Measurements from ENCODE around the gene ZMIZ1. TPM values are rescaled to one million over a fixed set of nuclear protein-coding genes. Genes with fewer than 3 reads are reported as not detected.

The ZMIZ1 gene
- polyA plus RNA-seq, 1 donor from 2014 or later = 26.8 TPM

DNA sequence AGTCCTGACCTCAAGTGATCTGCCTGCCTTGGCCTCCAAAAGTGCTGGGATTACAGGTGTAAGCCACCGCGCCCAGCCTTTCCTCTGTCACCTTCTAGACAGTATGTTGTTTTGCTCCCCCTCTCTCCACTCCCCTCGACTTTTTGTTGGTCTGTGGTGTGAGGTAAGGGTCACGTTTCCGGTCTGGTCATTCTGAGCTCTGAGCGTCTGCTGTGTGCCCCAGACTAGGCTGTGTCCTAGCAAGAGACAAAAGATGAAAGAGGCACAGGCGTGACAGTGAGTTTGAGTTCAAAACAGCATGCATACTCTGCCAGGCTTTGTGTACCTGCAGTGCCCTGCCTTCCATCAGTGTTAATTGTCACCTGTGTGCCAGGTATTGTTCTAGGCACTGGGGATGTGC lies 191.1 kb downstream of the ZMIZ1 start:
- H3K27ac ChIP-seq (ENCODE audit: low read length) = no peak overlapping the region
- TF ChIP-seq EZH2 (IDR thresholded peaks at IDR 0.05; ENCODE audit: borderline replicate concordance, insufficient read depth, low read length, poor library complexity, severe bottlenecking) = no peak
- TF ChIP-seq TAF1 (IDR thresholded peaks at IDR 0.05; ENCODE audit: low read depth) = no peak
- TF ChIP-seq, protein P1, sequence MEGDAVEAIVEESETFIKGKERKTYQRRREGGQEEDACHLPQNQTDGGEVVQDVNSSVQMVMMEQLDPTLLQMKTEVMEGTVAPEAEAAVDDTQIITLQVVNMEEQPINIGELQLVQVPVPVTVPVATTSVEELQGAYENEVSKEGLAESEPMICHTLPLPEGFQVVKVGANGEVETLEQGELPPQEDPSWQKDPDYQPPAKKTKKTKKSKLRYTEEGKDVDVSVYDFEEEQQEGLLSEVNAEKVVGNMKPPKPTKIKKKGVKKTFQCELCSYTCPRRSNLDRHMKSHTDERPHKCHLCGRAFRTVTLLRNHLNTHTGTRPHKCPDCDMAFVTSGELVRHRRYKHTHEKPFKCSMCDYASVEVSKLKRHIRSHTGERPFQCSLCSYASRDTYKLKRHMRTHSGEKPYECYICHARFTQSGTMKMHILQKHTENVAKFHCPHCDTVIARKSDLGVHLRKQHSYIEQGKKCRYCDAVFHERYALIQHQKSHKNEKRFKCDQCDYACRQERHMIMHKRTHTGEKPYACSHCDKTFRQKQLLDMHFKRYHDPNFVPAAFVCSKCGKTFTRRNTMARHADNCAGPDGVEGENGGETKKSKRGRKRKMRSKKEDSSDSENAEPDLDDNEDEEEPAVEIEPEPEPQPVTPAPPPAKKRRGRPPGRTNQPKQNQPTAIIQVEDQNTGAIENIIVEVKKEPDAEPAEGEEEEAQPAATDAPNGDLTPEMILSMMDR (IDR thresholded peaks at IDR 0.05; ENCODE audit: poor library complexity, severe bottlenecking) = no peak
- TF ChIP-seq EP300 (conservative IDR thresholded peaks at IDR 0.05; ENCODE audit: poor library complexity, severe bottlenecking) = no peak
- no peak for TF ChIP-seq RAD21 (conservative IDR thresholded peaks at IDR 0.05)
- TF ChIP-seq, protein P2, sequence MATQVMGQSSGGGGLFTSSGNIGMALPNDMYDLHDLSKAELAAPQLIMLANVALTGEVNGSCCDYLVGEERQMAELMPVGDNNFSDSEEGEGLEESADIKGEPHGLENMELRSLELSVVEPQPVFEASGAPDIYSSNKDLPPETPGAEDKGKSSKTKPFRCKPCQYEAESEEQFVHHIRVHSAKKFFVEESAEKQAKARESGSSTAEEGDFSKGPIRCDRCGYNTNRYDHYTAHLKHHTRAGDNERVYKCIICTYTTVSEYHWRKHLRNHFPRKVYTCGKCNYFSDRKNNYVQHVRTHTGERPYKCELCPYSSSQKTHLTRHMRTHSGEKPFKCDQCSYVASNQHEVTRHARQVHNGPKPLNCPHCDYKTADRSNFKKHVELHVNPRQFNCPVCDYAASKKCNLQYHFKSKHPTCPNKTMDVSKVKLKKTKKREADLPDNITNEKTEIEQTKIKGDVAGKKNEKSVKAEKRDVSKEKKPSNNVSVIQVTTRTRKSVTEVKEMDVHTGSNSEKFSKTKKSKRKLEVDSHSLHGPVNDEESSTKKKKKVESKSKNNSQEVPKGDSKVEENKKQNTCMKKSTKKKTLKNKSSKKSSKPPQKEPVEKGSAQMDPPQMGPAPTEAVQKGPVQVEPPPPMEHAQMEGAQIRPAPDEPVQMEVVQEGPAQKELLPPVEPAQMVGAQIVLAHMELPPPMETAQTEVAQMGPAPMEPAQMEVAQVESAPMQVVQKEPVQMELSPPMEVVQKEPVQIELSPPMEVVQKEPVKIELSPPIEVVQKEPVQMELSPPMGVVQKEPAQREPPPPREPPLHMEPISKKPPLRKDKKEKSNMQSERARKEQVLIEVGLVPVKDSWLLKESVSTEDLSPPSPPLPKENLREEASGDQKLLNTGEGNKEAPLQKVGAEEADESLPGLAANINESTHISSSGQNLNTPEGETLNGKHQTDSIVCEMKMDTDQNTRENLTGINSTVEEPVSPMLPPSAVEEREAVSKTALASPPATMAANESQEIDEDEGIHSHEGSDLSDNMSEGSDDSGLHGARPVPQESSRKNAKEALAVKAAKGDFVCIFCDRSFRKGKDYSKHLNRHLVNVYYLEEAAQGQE (IDR thresholded peaks at IDR 0.05; ENCODE audit: borderline replicate concordance) = no peak
- no peak for TF ChIP-seq SMC3 (conservative IDR thresholded peaks at IDR 0.05; ENCODE audit: poor library complexity)
- no peak for TF ChIP-seq MXI1 (conservative IDR thresholded peaks at IDR 0.05; ENCODE audit: poor library complexity, severe bottlenecking)
- TF ChIP-seq POLR2AphosphoS5 (IDR thresholded peaks at IDR 0.05) = no peak
- H3K9me3 ChIP-seq (ENCODE audit: low read length) = no peaks in the 10 kb centered on the region
- no peak overlapping the region for H3K4me3 ChIP-seq (ENCODE audit: low read length)
- no peaks in the 10 kb centered on the region for H3F3A ChIP-seq (ENCODE audit: insufficient read depth, low read length, poor library complexity, severe bottlenecking)
- H3K4me2 ChIP-seq (ENCODE audit: low read length) = no peak overlapping the region
- no peaks in the 10 kb centered on the region for H3K36me3 ChIP-seq (ENCODE audit: insufficient read depth, low read length)
- peaks cover 47% of the 10 kb centered on the region for H4K20me1 ChIP-seq (ENCODE audit: insufficient read depth)
- H3K9me2 ChIP-seq (ENCODE audit: insufficient read depth, low read length) = no peaks in the 10 kb centered on the region
- no peaks in the 10 kb centered on the region for H3K27me3 ChIP-seq (ENCODE audit: insufficient read depth, low read depth, low read length)
- peaks cover 72% of the 10 kb centered on the region for H3K79me2 ChIP-seq (replicated peaks; ENCODE audit: insufficient read depth, low read length)
- no peak overlapping the region for H2AFZ ChIP-seq (ENCODE audit: low read depth, low read length)
- H3K9ac ChIP-seq (ENCODE audit: low read length) = no peak overlapping the region

DNA sequence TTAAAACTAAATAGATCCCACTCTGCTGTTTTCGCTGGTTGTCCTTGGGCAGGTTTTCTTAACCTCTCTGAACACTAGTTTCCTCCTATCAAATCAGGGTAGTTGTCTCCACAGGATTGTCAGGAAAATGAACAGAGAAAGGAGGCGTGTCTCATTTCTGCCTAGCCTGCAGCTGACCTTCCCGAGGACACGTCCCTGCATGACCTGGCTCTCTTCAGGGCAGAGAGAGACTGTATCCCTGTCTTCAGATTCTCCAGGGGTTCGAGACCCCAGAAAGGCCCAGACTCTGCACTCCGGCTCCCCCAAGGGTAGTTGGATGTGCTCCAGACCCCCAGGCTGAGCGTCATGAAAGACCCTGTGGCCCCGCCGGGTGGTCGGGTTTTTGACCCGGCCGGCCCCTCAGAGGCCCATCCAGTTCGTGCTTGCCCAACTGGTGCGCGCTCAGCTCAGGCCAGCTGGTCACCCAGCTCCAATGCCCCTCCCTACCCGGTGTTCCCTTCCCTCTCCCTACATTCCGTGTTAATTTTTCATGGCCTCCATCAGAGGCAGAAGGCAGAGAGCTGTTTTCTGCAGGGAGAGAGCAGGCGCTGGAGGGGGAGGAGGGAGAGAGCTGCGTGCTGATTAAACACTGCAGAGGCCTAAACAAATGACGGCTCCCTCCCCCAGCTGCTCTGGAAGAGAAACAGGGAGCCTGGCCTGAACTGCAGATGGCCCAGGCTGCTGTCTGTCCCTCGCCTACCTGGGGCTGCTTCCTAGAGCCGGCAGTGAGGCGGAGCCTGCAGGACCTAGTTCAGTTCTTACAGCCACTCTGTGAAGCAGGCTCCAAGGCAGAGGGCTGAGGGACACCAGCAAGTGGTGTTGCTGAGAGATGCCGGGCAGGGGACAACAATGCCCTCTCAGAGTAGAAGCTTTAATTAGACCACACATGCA lies 192.3 kb downstream of the ZMIZ1 start:
- TF ChIP-seq EZH2 (IDR thresholded peaks at IDR 0.05; ENCODE audit: borderline replicate concordance, insufficient read depth, low read length, poor library complexity, severe bottlenecking) (no peak), MXI1 (conservative IDR thresholded peaks at IDR 0.05; ENCODE audit: poor library complexity, severe bottlenecking) (no peak), TAF1 (IDR thresholded peaks at IDR 0.05; ENCODE audit: low read depth) (no peak), POLR2AphosphoS5 (IDR thresholded peaks at IDR 0.05) (no peak), RAD21 (conservative IDR thresholded peaks at IDR 0.05) (no peak), EP300 (conservative IDR thresholded peaks at IDR 0.05; ENCODE audit: poor library complexity, severe bottlenecking) (no peak), SMC3 (conservative IDR thresholded peaks at IDR 0.05; ENCODE audit: poor library complexity) (no peak)
- TF ChIP-seq, protein P1 (IDR thresholded peaks at IDR 0.05; ENCODE audit: poor library complexity, severe bottlenecking) = no peak
- TF ChIP-seq, protein P2 (IDR thresholded peaks at IDR 0.05; ENCODE audit: borderline replicate concordance) = no peak
- no peaks in the 10 kb centered on the region for H3K9me3 ChIP-seq (ENCODE audit: low read length)
- no peaks in the 10 kb centered on the region for H3K36me3 ChIP-seq (ENCODE audit: insufficient read depth, low read length)
- no peaks in the 10 kb centered on the region for H3K27me3 ChIP-seq (ENCODE audit: insufficient read depth, low read depth, low read length)
- peak overlapping the region; percentile 34 for H3K4me3 ChIP-seq (ENCODE audit: low read length)
- peaks cover 54% of the 10 kb centered on the region for H4K20me1 ChIP-seq (ENCODE audit: insufficient read depth)
- no peak overlapping the region for H3K4me2 ChIP-seq (ENCODE audit: low read length)
- peak overlapping the region; percentile 34 for H3K27ac ChIP-seq (ENCODE audit: low read length)
- no peaks in the 10 kb centered on the region for H3K9me2 ChIP-seq (ENCODE audit: insufficient read depth, low read length)
- peaks cover 74% of the 10 kb centered on the region for H3K79me2 ChIP-seq (replicated peaks; ENCODE audit: insufficient read depth, low read length)
- H3F3A ChIP-seq (ENCODE audit: insufficient read depth, low read length, poor library complexity, severe bottlenecking) = no peaks in the 10 kb centered on the region
- H2AFZ ChIP-seq (ENCODE audit: low read depth, low read length) = no peak overlapping the region
- H3K9ac ChIP-seq (ENCODE audit: low read length) = peak overlapping the region; percentile 46
